H1 (cell line): Measurements from ENCODE around the gene EBF3. TPM values are rescaled to one million over a fixed set of nuclear protein-coding genes. Genes with fewer than 3 reads are reported as not detected.

ENCODE experiments used
- EGR1 ChIP-seq: IDR thresholded peaks from 2 replicates; pipeline ENCODE4 v1.6.1; 2011; ENCODE audit warnings: low read depth, low read length, borderline replicate concordance
- JUND ChIP-seq: IDR thresholded peaks from 2 replicates; pipeline ENCODE4 v1.6.1; 2011; ENCODE audit warnings: mild to moderate bottlenecking, improper control_type of control experiment, low read length
- KDM5A ChIP-seq: fragments of 200-600 bp; IDR thresholded peaks from 2 replicates; pipeline ENCODE4 v1.7.1; 2012; ENCODE audit warnings: mild to moderate bottlenecking, low read length, inconsistent platforms, mixed read lengths
- NRF1 ChIP-seq: IDR thresholded peaks from 2 replicates; pipeline ENCODE4 v1.6.1; 2011; ENCODE audit warnings: mild to moderate bottlenecking, low read depth, low read length, improper control_type of control experiment
- POLR2AphosphoS5 ChIP-seq: IDR thresholded peaks from 2 replicates; pipeline ENCODE4 v1.6.1; 2011; ENCODE audit warnings: low read depth, low read length
- RAD21 ChIP-seq, 2 experiments: IDR thresholded peaks in 1 of 2; conservative IDR thresholded peaks in 1 of 2; 2 replicates each; pipeline ENCODE4 v1.6.1; 2011; ENCODE audit warnings: low read depth in 2 of 2, low read length in 2 of 2, improper control_type of control experiment in 1 of 2, inconsistent platforms in 1 of 2, mild to moderate bottlenecking in 1 of 2, moderate library complexity in 1 of 2
- SAP30 ChIP-seq: fragments of 300-600 bp; sonication (generic); IDR thresholded peaks from 2 replicates; pipeline ENCODE4 v1.7.1; 2012; ENCODE audit warnings: low read length, moderate library complexity, mild to moderate bottlenecking, inconsistent platforms; ENCODE audit not compliant: insufficient read depth, insufficient replicate concordance
- SP4 ChIP-seq: IDR thresholded peaks from 2 replicates; pipeline ENCODE4 v1.6.1; 2012; ENCODE audit warnings: low read length, inconsistent platforms
- TBP ChIP-seq: IDR thresholded peaks from 2 replicates; pipeline ENCODE4 v1.6.1; 2011; ENCODE audit warnings: low read depth, low read length, improper control_type of control experiment
- USF2 ChIP-seq: IDR thresholded peaks from 2 replicates; pipeline ENCODE4 v1.6.1; 2011; ENCODE audit warnings: low read length, improper control_type of control experiment
- polyA plus RNA-seq, 7 experiments: library from polyadenylated mRNA; depleted of rRNA in 3 of 7; stranded (reverse) in 5 of 7; unstranded in 2 of 7; fragments of >200 nt in 5 of 7; fragments of 200-250 nt in 2 of 7; gene quantifications; 1 replicate in 5 of 7; 2 replicates in 1 of 7; 4 replicates in 1 of 7; pipeline versions ENCODE4 v1.2.1 to v1.2.3, GENCODE V29; 2011 to 2013; ENCODE audit warnings: missing spikeins in 2 of 7, mixed read lengths in 2 of 7
- total RNA-seq: library from RNA; stranded (reverse); fragmentation: NEBNext Ultra II Directional; extraction: Animal tissue kit (Norgen Biotek cat#: 25700); gene quantifications from 2 replicates; pipeline ENCODE4 v1.2.1, GENCODE V29; 2021
- TF ChIP-seq, protein P1 (sequence below): fragments of 300-600 bp; sonication (generic); IDR thresholded peaks from 2 replicates; pipeline ENCODE4 v1.7.1; 2012; ENCODE audit warnings: low read length, moderate library complexity, mild to moderate bottlenecking, inconsistent platforms; ENCODE audit not compliant: insufficient replicate concordance

The EBF3 gene
- total and polyA plus RNA-seq, 2 of the 8 experiments (the other 6 are each of a cell fraction or from before 2014, with no cell fraction given): 0.08 to 0.26 TPM

GRCh38 chr10:129945526-129945925 is 18.5 kb downstream of the EBF3 start (continued):
- TF ChIP-seq, protein P1, sequence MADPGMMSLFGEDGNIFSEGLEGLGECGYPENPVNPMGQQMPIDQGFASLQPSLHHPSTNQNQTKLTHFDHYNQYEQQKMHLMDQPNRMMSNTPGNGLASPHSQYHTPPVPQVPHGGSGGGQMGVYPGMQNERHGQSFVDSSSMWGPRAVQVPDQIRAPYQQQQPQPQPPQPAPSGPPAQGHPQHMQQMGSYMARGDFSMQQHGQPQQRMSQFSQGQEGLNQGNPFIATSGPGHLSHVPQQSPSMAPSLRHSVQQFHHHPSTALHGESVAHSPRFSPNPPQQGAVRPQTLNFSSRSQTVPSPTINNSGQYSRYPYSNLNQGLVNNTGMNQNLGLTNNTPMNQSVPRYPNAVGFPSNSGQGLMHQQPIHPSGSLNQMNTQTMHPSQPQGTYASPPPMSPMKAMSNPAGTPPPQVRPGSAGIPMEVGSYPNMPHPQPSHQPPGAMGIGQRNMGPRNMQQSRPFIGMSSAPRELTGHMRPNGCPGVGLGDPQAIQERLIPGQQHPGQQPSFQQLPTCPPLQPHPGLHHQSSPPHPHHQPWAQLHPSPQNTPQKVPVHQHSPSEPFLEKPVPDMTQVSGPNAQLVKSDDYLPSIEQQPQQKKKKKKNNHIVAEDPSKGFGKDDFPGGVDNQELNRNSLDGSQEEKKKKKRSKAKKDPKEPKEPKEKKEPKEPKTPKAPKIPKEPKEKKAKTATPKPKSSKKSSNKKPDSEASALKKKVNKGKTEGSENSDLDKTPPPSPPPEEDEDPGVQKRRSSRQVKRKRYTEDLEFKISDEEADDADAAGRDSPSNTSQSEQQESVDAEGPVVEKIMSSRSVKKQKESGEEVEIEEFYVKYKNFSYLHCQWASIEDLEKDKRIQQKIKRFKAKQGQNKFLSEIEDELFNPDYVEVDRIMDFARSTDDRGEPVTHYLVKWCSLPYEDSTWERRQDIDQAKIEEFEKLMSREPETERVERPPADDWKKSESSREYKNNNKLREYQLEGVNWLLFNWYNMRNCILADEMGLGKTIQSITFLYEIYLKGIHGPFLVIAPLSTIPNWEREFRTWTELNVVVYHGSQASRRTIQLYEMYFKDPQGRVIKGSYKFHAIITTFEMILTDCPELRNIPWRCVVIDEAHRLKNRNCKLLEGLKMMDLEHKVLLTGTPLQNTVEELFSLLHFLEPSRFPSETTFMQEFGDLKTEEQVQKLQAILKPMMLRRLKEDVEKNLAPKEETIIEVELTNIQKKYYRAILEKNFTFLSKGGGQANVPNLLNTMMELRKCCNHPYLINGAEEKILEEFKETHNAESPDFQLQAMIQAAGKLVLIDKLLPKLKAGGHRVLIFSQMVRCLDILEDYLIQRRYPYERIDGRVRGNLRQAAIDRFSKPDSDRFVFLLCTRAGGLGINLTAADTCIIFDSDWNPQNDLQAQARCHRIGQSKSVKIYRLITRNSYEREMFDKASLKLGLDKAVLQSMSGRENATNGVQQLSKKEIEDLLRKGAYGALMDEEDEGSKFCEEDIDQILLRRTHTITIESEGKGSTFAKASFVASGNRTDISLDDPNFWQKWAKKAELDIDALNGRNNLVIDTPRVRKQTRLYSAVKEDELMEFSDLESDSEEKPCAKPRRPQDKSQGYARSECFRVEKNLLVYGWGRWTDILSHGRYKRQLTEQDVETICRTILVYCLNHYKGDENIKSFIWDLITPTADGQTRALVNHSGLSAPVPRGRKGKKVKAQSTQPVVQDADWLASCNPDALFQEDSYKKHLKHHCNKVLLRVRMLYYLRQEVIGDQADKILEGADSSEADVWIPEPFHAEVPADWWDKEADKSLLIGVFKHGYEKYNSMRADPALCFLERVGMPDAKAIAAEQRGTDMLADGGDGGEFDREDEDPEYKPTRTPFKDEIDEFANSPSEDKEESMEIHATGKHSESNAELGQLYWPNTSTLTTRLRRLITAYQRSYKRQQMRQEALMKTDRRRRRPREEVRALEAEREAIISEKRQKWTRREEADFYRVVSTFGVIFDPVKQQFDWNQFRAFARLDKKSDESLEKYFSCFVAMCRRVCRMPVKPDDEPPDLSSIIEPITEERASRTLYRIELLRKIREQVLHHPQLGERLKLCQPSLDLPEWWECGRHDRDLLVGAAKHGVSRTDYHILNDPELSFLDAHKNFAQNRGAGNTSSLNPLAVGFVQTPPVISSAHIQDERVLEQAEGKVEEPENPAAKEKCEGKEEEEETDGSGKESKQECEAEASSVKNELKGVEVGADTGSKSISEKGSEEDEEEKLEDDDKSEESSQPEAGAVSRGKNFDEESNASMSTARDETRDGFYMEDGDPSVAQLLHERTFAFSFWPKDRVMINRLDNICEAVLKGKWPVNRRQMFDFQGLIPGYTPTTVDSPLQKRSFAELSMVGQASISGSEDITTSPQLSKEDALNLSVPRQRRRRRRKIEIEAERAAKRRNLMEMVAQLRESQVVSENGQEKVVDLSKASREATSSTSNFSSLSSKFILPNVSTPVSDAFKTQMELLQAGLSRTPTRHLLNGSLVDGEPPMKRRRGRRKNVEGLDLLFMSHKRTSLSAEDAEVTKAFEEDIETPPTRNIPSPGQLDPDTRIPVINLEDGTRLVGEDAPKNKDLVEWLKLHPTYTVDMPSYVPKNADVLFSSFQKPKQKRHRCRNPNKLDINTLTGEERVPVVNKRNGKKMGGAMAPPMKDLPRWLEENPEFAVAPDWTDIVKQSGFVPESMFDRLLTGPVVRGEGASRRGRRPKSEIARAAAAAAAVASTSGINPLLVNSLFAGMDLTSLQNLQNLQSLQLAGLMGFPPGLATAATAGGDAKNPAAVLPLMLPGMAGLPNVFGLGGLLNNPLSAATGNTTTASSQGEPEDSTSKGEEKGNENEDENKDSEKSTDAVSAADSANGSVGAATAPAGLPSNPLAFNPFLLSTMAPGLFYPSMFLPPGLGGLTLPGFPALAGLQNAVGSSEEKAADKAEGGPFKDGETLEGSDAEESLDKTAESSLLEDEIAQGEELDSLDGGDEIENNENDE: no peak
- TF ChIP-seq KDM5A (no peak), TBP (no peak), SAP30 (no peak), RAD21 (IDR thresholded peaks at IDR 0.05 in 1 of 2, conservative IDR thresholded peaks at IDR 0.05 in 1 of 2; ENCODE audit: low read depth in 2 of 2, low read length in 2 of 2) (no peak), JUND (no peak), SP4 (no peak), NRF1 (no peak), POLR2AphosphoS5 (no peak), USF2 (no peak), EGR1 (no peak)
